T-helper 22 cell (primary cell): Measurements from ENCODE around the gene ZNF469.
"Not testable (repeated sequence)": the region's sequence is repeated elsewhere in the genome, so short reads cannot be mapped to it uniquely, and the experiment has no call there.

Experiments used
- DNase-seq: peaks from one replicate; pipeline ENCODE4 v3.0.0-alpha.2; 2020; ENCODE audit warnings: low read depth

ZNF469 gene

GRCh38 chr16:88358023-88358420 is 24.7 kb upstream of the ZNF469 start:
- no peak for DNase-seq

- DNase-seq = no peak
These were observed 23.8 kb upstream of the ZNF469 start for GRCh38 chr16:88359008-88359407.

DNA sequence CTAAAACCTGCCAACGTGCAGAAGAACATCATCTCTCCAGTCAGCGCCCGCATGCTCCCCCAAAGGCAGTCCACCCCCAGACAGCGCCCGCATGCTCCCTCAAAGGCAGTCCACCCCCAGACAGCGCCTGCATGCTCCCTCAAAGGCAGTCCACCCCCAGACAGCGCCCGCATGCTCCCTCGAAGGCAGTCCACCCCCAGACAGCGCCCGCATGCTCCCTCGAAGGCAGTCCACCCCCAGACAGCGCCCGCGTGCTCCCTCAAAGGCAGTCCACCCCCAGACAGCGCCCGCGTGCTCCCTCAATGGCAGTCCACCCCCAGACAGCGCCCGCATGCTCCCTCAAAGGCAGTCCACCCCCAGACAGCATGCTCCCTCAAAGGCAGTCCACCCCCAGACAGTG is 22.4 kb upstream of the ZNF469 start:
- not testable (repeated sequence) for DNase-seq

- DNase-seq = no peak
These were observed 21.8 kb upstream of the ZNF469 start for GRCh38 chr16:88360999-88361398.

- DNase-seq = no peak
These were observed 21.0 kb upstream of the ZNF469 start for GRCh38 chr16:88361775-88362174.

GRCh38 chr16:88363239-88363891 is 19.4 kb upstream of the ZNF469 start:
- DNase-seq = no peak

- no peak for DNase-seq
These were observed 17.4 kb upstream of the ZNF469 start for GRCh38 chr16:88365244-88365865.

DNA sequence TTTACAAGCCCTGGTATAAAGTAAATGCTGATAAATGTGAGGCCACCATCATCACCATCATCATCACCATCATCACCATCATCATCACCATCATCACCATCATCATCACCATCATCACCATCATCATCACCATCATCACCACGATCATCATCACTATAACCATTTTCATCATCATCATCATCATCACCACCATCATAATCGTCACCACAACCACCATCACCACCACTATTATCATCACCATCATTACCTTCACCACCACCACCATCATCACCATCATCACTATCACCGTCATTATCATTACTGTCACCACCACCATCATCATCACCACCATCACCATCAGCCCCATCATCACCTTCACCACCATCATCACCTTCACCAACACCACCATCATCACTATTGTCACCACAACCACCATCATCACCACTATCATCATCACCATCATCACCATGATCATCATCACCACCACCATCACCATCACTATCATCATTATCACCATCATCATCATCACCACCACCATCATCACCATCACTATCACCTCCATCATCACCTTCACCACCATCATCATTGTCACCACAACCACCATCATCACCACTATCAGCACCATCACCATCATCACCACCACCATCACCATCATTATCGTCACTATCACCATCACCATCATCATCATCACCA is 16.6 kb upstream of the ZNF469 start:
- no peak for DNase-seq

DNA sequence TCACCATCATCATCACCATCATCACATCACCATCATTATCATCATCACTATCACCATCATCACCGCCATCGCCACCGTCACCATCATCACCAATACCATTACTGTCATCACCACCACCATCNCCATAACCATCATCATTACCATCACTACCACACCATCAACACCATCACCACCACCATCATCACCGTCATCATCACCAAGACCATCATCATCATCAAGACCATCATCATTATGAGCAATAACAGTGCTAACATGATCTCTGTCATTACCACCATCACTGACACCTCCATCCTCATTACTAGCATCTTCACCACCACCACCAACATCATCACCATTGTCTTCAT is 16.1 kb upstream of the ZNF469 start:
- no peak for DNase-seq

DNA sequence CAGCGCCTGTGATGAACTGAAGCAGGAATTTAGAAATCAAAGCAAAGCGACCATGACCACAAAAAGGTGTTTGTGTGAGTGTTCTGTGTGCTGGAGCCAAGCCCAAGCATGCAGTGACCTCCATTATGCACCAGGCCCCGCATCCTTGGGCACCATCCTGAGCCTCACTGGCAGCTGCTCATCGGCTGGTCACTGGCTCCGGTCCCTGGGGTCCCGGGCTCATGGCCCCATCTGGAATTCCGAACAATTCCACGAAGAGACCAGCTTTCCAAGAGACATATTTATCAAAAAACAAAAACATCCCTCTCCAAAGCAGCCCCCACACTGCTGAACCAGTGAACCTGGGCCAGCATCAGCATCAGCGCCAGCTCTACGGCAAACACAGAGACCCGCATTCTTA is 15.2 kb upstream of the ZNF469 start:
- no peak for DNase-seq

GRCh38 chr16:88368036-88368435 is 14.7 kb upstream of the ZNF469 start:
- DNase-seq = no peak

DNA sequence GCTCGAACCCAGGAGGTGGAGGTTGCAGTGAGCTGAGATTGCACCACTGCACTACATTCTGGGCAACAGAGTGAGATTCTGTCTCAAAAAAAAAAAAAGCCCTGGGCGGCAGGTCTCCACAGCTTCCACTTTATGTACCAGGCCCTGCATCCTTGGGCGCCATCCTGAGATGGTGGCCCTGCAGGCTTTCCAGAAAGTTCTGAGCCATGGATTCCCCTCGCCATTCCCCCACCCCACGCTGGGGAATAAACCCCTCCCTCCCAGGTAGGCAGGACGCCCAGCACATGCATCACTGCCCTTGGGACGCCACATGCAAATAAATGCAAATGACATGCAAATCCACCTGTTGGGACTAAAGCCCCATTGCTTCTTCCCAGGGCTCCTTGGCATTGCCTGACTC is 13.8 kb upstream of the ZNF469 start:
- no peak for DNase-seq

GRCh38 chr16:88369447-88370008 is 13.2 kb upstream of the ZNF469 start:
- no peak for DNase-seq

- no peak for DNase-seq
These were observed 12.4 kb upstream of the ZNF469 start for GRCh38 chr16:88370365-88370764.

DNA sequence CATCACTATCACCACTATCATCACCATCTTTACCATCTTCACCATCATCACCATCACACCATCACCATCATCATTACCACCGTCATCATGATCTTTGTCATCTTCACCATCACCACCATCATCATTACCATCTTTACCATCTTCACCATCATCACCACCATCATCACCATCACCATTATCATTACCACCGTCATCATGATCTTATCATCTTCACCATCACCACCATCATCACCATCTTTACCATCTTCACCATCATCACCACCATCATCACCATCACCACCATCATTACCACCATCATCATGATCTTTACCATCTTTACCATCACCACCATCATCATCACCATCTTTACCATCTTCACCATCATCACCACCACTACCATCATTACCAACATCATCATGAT is 10.2 kb upstream of the ZNF469 start:
- DNase-seq = no peak

DNA sequence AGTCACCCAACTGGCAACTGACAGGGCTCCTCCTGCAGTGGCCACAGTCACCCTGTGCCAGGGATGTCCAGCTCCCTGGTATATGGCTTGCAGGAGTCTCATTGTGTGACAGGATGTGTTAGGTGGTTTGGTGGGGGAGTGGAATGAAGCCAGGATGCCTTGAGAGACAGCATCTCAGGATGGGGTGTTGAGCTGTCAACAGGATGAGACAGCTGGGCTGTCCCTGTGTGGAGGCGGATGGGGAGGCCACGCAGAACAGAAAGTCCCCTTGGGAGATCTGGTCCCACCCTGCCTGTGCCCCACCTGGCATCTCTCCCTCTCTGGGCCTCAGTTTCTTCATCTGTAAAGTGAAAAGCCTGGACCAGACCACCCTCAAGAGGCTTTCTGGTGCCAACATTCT is 9.5 kb upstream of the ZNF469 start:
- no peak for DNase-seq

DNA sequence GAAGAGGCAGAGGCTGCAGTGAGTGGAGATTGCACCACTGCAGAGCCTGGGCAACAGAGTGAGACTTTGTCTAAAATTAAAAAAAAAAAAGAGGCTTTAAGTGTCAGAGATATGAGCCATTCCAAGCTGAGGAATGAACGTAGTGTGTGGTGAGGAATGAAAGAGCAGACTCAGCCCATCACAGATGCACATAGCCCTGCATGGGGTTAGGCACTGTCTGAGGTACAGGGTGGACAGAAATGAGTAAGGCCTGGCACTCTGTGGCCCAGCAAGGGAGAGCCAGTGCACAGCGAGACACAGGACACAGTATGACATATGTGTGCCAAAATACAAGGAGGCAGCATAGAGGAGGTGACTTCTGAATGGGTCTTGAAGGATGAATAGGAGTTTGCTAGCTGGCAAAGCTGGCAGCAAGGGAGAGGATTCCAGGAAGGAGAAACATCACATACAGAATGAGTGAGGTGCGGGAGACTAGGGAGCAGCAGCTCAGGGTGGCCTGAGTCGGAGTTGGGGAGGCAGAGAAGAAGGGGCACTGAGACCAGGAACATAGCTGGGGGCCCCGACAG is 8.7 kb upstream of the ZNF469 start:
- DNase-seq = no peak

GRCh38 chr16:88374736-88375135 is 8.0 kb upstream of the ZNF469 start:
- no peak for DNase-seq

DNA sequence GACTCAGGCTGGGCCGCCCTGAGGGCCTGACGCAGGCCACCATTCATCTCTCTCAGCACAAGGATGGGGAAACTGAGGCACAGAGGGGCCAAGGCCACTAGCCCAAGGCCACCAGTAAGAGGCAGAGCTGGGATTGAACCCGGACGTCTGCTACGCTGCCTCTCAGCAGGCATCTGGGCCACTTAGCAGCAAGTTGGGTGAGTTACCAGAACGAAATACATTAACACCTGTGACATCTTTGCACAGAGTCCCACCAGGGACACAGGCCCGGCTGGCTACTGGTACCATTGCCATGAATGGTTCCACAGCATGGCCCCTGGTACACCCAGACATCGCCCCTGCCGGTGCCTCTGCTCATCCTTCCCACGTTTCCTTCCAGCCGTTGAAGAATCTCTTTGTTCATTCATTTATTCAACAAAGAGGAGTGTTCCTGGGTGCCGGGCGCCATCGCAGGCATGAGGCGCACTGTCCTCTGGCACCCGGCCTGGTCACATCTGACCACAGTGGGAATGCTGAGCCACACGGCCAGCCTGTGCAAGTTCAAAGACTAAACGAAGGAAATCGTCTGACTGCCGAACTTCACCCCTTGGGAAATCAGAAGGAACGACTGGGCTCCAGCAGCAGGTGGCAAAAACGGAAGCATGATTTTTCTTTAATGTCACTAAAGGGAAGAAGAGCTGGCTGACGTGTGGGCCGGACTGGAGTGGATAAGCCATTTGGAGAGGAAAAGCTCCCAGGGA is 7.4 kb upstream of the ZNF469 start:
- no peak for DNase-seq

GRCh38 chr16:88375996-88376834 is 6.5 kb upstream of the ZNF469 start:
- DNase-seq = no peak
